ENCODE measurements around the gene PRKCA. TPM values are rescaled to one million over a fixed set of nuclear protein-coding genes. Genes with fewer than 3 reads are reported as not detected.

PRKCA gene
- total and polyA plus RNA-seq, 10 of the 15 experiments (the other 5 are each of a cell fraction or from before 2014, with no cell fraction given) = 0.11 to 14.6 (median 0.72) TPM

DNA sequence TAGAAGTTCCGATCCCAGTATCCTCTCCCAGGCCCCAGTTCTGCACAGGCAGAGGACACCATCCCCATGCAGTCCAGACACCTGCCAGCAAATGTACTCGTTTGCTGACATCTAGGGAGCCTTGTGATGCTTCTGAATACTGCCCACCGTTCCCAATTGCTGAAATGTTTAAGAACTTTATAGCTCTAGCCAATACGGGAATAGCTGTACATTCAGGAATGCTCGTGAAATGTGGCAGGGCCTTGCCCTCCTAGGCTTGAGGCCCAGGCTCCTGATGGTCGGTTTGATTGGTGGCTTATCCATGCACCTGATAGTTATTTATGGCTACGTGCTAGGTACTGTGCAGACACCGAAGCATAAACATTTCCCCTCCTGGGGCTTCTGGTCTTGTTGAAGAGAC is 255.5 kb downstream of the PRKCA start:
- H3K4me3 ChIP-seq = no peak overlapping the region
- ATAC-seq = no peak
- H3K4me2 ChIP-seq (ENCODE audit: control insufficient read depth, insufficient read depth) = no peak overlapping the region
- no peak for FAIRE-seq
- no peaks in the 10 kb centered on the region for H3K27me3 ChIP-seq (replicated peaks in 1 of 2; ENCODE audit: control insufficient read depth in 2 of 2, insufficient read depth in 2 of 2, low read length in 1 of 2)
- ChIA-PET RAD21 (ENCODE audit: unreplicated experiment) (no interaction called here), POLR2A (no interaction called here), CTCF (interaction anchor here (1.9 kb wide), 1 partner anchor 9 kb away, joined by 8 read pairs; no protein-coding TSS in a partner anchor), SMC1A (ENCODE audit: uncharacterized antibody, unreplicated experiment) (no interaction called here)
- H3K36me3 ChIP-seq (ENCODE audit: control insufficient read depth in 2 of 2, insufficient read depth in 2 of 2, low read length in 1 of 2) = no peaks in the 10 kb centered on the region
- H2AFZ ChIP-seq (ENCODE audit: control insufficient read depth, low read depth, low read length) = no peak overlapping the region
- in situ Hi-C loops (cut with MboI) = no loop called here
- no peaks in the 10 kb centered on the region for H3K9me3 ChIP-seq (replicated peaks; ENCODE audit: control insufficient read depth, insufficient read depth, low read length)
- WGBS (ENCODE audit: insufficient coverage, insufficient replicate concordance, low lambda C conversion rate, missing lambda C conversion rate) = 15% methylated on average over 8 of the region's 8 CpGs
- H3K4me1 ChIP-seq (ENCODE audit: control insufficient read depth, insufficient read depth, low read length) = no peaks in the 10 kb centered on the region
- no peak for DNase-seq (ENCODE audit: low read depth, low spot score)
- H4K20me1 ChIP-seq (ENCODE audit: control insufficient read depth, insufficient read depth) = no peaks in the 10 kb centered on the region
- H3K9ac ChIP-seq (ENCODE audit: control insufficient read depth, insufficient read depth, low read length) = no peak overlapping the region
- intact Hi-C loops (cut with micrococcal nuclease; ENCODE audit: unreplicated experiment) = no loop called here
- no TSS peak for BruUV-seq (replicated peaks)
- no peak overlapping the region for H3K27ac ChIP-seq (ENCODE audit: control insufficient read depth, insufficient read depth)
- H3K79me2 ChIP-seq (ENCODE audit: control insufficient read depth, insufficient read depth, low read length) = no peaks in the 10 kb centered on the region
- TF ChIP-seq NR2C1 (IDR thresholded peaks at IDR 0.05) (no peak), CREM (IDR thresholded peaks at IDR 0.05; ENCODE audit: low read depth) (no peak), WRNIP1 (IDR thresholded peaks at IDR 0.05; ENCODE audit: borderline replicate concordance, low read depth, low read length) (no peak), TCF3 (IDR thresholded peaks at IDR 0.05; ENCODE audit: borderline replicate concordance, insufficient read depth, low read depth, low read length) (no peak), HCFC1 (IDR thresholded peaks at IDR 0.05; ENCODE audit: low read length) (no peak), SUPT20H (IDR thresholded peaks at IDR 0.05; ENCODE audit: borderline replicate concordance, control insufficient read depth, low read depth, low read length) (no peak), ETV6 (conservative IDR thresholded peaks at IDR 0.05 in 1 of 2, IDR thresholded peaks at IDR 0.05 in 1 of 2; ENCODE audit: borderline replicate concordance in 1 of 2, low read depth in 1 of 2) (no peak), JUNB (IDR thresholded peaks at IDR 0.05) (no peak), HDGF (IDR thresholded peaks at IDR 0.05) (no peak), RELA (IDR thresholded peaks at IDR 0.05; ENCODE audit: borderline replicate concordance, partially characterized antibody) (no peak), MEF2A (IDR thresholded peaks at IDR 0.05; ENCODE audit: insufficient read depth, low read depth, low read length) (no peak)
- TF ChIP-seq, protein P1, sequence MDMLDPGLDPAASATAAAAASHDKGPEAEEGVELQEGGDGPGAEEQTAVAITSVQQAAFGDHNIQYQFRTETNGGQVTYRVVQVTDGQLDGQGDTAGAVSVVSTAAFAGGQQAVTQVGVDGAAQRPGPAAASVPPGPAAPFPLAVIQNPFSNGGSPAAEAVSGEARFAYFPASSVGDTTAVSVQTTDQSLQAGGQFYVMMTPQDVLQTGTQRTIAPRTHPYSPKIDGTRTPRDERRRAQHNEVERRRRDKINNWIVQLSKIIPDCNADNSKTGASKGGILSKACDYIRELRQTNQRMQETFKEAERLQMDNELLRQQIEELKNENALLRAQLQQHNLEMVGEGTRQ (IDR thresholded peaks at IDR 0.05; ENCODE audit: borderline replicate concordance, low read depth, low read length) = no peak
- TF ChIP-seq, protein P2, sequence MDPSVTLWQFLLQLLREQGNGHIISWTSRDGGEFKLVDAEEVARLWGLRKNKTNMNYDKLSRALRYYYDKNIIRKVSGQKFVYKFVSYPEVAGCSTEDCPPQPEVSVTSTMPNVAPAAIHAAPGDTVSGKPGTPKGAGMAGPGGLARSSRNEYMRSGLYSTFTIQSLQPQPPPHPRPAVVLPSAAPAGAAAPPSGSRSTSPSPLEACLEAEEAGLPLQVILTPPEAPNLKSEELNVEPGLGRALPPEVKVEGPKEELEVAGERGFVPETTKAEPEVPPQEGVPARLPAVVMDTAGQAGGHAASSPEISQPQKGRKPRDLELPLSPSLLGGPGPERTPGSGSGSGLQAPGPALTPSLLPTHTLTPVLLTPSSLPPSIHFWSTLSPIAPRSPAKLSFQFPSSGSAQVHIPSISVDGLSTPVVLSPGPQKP (IDR thresholded peaks at IDR 0.05; ENCODE audit: low read depth, low read length) = no peak
- TF ChIP-seq, protein P3, sequence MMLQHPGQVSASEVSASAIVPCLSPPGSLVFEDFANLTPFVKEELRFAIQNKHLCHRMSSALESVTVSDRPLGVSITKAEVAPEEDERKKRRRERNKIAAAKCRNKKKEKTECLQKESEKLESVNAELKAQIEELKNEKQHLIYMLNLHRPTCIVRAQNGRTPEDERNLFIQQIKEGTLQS (IDR thresholded peaks at IDR 0.05; ENCODE audit: borderline replicate concordance, extremely low read depth, low read depth, low read length) = no peak
- TF ChIP-seq, protein P4, sequence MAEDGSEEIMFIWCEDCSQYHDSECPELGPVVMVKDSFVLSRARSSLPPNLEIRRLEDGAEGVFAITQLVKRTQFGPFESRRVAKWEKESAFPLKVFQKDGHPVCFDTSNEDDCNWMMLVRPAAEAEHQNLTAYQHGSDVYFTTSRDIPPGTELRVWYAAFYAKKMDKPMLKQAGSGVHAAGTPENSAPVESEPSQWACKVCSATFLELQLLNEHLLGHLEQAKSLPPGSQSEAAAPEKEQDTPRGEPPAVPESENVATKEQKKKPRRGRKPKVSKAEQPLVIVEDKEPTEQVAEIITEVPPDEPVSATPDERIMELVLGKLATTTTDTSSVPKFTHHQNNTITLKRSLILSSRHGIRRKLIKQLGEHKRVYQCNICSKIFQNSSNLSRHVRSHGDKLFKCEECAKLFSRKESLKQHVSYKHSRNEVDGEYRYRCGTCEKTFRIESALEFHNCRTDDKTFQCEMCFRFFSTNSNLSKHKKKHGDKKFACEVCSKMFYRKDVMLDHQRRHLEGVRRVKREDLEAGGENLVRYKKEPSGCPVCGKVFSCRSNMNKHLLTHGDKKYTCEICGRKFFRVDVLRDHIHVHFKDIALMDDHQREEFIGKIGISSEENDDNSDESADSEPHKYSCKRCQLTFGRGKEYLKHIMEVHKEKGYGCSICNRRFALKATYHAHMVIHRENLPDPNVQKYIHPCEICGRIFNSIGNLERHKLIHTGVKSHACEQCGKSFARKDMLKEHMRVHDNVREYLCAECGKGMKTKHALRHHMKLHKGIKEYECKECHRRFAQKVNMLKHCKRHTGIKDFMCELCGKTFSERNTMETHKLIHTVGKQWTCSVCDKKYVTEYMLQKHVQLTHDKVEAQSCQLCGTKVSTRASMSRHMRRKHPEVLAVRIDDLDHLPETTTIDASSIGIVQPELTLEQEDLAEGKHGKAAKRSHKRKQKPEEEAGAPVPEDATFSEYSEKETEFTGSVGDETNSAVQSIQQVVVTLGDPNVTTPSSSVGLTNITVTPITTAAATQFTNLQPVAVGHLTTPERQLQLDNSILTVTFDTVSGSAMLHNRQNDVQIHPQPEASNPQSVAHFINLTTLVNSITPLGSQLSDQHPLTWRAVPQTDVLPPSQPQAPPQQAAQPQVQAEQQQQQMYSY (CRISPR knock-in tag; IDR thresholded peaks at IDR 0.05) = no peak

Measured in GM12878 (cell line).